RPMI7951 (cell line): Measurements from ENCODE around the gene HOXD1. TPM values are rescaled to one million over a fixed set of nuclear protein-coding genes. Genes with fewer than 3 reads are reported as not detected.

ENCODE experiments used
- DNase-seq: peaks from one replicate; pipeline ENCODE4 v3.0.0-alpha.2; 2012; ENCODE audit warnings: low read depth
- total RNA-seq: library from RNA; depleted of rRNA; stranded (reverse); fragments of >200 nt; shearing (Covaris generic); gene quantifications from 2 replicates; pipeline ENCODE4 v1.2.3, GENCODE V29; 2014

Gene HOXD1
- total RNA-seq, 1 experiment from 2014 or later = 0.96 TPM

DNA sequence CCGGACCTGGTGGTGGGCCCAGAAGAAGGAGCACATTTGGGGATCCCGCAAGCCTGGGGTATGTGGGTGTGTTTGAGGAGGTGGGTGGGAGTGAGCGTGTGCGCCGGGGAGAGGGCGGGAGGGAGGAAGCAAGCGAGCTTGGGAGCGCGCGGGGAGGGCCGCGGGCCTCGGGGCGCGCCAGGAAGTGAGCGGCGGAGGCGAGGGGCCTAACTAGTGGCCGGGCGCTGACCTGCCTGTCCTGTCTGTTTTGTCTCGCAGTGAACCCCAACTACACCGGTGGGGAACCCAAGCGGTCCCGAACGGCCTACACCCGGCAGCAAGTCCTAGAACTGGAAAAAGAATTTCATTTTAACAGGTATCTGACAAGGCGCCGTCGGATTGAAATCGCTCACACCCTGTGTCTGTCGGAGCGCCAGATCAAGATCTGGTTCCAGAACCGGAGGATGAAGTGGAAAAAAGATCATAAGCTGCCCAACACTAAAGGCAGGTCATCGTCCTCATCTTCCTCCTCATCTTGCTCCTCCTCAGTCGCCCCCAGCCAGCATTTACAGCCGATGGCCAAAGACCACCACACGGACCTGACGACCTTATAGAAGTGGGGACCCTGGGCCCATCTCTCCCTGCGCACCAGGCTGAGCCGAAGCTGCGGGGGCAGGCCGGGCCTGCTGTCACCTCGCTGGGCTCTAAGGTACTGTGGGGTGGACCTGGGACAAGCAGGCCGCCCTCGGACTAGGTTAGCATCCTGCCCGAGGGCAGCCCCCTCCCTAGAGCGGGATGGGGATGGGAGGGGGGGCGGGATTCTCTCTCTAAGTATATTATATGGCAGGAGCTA, 35.9 kb upstream of the HOXD1 start:
- peak; percentile 66 for DNase-seq

DNA sequence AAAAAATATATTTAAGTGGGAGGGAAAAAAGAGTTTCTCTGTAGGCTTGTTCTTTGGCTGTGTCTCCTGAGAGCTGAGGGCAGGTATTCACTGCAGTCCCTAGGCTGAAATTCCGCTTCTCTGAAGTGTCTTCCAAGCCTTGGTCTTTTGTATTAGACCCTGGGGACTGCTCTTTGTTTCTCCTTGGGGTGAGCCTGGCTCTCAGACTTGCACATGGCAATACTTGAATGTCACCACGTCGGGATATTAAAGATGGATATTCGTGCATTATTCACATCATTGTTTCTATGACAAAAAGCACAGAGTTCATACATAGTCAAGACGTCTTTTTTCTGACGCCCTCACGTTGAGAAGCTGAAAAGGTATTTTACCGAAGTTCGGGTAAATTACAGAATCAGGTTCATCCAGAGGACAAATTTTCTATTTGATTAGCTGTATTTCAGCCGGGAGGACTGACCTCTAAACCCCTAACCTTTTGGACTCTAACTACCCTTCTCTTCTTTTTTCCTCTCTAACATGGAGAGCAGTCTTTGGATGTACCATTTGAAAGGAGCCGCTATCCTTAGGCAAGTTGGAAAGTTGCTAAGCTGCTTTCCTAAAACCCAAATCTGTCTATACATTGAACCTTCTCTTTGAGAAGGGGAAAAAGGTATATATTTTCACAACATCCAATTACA, 33.8 kb upstream of the HOXD1 start:
- DNase-seq = no peak

- DNase-seq = no peak
Measured at GRCh38 chr2:176155356-176156044, 33.0 kb upstream of the HOXD1 start.

DNA sequence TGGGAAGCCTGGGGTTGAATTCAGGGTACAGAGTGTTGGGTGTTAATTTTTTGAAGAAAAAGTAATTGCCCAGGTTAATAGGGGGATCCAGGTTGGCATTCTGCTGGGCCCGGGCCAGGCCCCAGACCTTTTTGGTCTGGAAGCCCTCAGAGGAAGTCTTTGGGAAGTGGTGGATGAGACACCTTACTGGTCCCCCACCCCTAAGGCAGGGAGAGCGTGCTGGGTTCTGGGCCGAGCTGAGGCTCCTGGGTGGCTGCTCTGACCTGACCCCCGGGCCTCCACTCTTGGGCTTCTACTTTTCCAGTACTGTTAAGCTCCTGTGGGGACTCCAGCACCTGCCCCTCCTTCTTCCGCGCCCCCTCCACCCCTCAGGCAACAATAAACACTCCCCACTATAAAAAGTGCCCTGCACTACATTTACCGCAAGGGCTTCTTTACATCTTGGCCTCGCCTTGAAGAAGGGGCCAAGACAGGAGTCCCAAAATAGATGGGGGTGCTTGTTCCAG, 32.1 kb upstream of the HOXD1 start:
- DNase-seq = no peak

DNA sequence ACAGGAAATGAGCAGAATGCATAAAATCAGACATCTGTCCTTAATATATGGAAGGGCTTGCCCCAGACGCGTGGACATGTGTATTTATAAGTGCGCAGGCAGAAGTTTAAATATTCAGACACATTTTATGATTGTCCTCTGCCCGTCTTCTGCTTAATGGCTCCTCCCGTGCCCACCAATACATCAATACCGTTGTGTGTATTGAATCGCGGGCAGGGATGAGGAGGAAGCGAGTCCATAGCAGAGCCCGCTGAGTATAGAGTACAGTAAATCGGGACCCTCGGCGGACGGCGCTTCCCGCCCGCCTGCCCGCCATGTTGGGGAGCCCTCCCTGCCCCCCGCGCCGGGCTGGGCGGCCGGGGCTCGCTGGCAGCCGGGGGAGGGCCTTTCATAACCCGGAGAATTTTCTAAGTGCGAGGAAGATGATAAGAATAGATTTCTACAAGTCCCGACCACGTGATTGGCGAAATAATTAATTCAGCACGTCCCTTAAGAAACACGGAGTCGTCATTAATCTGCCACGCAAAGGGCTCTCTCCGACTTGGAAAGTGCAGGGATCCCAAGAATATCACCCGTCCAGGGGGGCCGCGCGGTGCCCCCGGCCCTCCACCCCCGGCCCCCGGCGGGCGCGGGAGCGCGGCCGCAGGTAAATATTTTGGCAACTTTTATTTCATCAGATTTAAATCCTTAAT, 31.5 kb upstream of the HOXD1 start, which contains the start of gene HOXD3:
Gene HOXD3, plus strand, starts transcription at position 501 of the 692 bp plus-strand sequence. CDS start 11,808 bp downstream, outside the sequence.
- no peak for DNase-seq

DNA sequence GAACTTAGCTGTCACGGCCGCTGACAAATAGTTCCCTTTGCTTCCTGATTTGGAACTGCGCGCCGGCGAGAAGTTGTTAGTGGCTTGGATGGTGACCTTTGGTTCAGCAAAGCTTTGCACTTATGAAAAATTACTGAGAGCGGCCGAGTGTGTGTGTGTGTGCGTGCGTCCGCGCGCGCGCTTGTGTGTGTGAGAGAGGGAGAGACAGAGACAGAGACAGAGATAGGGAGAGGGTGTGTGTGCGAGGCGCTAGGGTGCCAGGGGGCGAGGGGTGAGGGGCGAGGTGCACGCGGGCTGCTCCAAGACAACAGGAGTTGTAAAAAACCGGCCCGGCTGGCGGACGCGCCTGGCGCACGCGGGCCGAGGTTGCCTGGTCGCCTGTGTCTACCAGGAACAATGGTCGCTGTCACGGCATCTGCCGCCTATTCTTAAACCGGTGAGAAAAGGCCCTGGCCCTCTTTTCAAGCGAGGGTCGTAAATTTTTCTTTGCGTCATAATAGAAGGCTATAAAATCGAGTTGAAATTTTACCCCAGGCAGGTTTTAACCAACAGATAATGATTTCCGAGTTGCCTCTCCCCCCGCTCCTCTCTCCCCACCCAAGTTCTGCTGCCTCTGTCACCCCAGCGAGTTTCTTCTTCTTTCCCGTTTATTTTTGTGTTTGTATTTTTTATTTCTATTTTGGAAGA, 30.8 kb upstream of the HOXD1 start:
- no peak for DNase-seq

DNA sequence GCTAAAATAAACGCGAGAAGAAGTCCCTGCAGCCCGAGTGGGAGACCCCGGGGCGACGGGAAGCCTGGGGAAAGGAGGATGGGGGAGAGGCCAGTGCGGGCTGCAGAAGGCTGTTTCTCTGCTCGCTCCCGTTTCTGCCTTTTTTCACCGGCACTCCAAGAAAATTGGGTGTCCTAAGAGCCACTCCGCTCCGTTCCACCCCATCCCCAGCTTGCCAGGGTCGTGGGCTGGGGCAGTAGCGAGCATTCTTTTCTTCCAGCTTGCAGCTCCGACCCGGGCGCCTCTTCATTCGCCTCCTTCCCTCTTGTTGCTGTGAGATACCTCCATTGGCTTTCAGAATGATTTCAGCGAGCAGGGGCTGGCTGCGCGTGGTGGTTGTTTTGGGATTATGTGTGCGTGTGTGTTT, 30.3 kb upstream of the HOXD1 start:
- DNase-seq = no peak

GRCh38 chr2:176158855-176159662, 29.4 kb upstream of the HOXD1 start:
- no peak for DNase-seq

GRCh38 chr2:176159663-176160250, 28.7 kb upstream of the HOXD1 start:
- DNase-seq = no peak

GRCh38 chr2:176160251-176160985, 28.1 kb upstream of the HOXD1 start:
- DNase-seq = no peak

GRCh38 chr2:176160986-176161824, 27.3 kb upstream of the HOXD1 start:
- no peak for DNase-seq

GRCh38 chr2:176161825-176162626, 26.4 kb upstream of the HOXD1 start:
- no peak for DNase-seq

GRCh38 chr2:176162911-176163671, 25.4 kb upstream of the HOXD1 start:
- DNase-seq = no peak

- no peak for DNase-seq
Measured at GRCh38 chr2:176163672-176164056, 24.8 kb upstream of the HOXD1 start.

DNA sequence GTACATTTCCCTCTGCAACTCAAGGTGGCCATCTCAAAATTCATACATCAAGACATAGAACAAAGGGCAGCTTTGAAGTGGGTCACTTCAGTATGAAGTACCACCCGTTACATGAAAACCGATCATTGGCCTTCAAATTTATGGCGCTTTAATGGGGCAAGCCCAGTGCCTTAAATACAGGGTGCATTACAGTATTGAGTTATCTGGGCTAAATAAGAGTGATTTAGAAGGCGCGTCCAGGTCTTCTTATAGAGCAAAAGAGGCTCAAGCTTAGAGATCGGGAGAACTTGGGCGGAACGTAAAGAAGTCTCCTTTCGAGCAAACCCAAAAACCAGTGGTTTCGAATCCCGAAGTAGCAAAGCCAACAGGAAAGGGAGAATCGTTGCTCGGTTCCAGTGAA, 24.3 kb upstream of the HOXD1 start:
- DNase-seq = no peak

- DNase-seq = no peak
Measured at GRCh38 chr2:176164611-176165369, 23.7 kb upstream of the HOXD1 start.
